Stomach (tissue), 4 donors: ENCODE results near the gene TMC4.

Source experiments
- POLR2A ChIP-seq, 4 donors: fragments of 450-650 bp; IDR thresholded peaks; one replicate each; pipeline ENCODE4 v1.6.1; 2016; ENCODE audit warnings: antibody characterized with exemption in 4 of 4, control low read depth in 2 of 4, mild to moderate bottlenecking in 1 of 4, moderate library complexity in 1 of 4
- POLR2AphosphoS5 ChIP-seq, 3 donors: sonication (generic); formaldehyde crosslinking; IDR thresholded peaks; one replicate each; pipeline ENCODE4 v1.6.1; 2016; ENCODE audit warnings: antibody characterized with exemption in 3 of 3
- TF ChIP-seq, protein P1 (sequence below), 7 experiments: fragments of 450-650 bp in 4 of 7; fragments of 200-600 bp in 3 of 7; sonication (generic) in 3 of 7; IDR thresholded peaks; one replicate each; pipeline ENCODE4 v1.5.1; 2016 to 2019; ENCODE audit warnings: antibody characterized with exemption in 7 of 7, control low read depth in 2 of 7, mild to moderate bottlenecking in 1 of 7

DNA sequence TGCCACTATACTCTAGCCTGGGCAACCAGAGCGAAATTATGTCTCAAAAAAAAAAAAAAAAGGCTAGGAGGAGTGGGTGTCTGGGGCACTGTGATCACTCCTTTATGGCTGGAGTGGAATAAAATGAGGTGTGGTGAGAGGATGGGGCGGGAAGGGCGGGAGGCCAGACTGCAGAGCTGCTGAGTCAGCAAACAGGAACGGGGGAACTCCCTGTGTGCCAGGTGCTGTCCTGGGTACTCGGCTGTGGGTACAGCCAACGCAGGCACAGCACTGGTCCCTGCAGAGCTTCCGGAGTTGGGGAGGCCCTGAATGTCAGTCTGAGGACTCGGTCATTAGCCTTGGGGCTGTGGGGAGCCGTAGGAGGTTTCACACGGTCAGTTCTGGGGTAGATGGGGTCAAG lies 51.7 kb downstream of the TMC4 start:
- TF ChIP-seq, protein P1, sequence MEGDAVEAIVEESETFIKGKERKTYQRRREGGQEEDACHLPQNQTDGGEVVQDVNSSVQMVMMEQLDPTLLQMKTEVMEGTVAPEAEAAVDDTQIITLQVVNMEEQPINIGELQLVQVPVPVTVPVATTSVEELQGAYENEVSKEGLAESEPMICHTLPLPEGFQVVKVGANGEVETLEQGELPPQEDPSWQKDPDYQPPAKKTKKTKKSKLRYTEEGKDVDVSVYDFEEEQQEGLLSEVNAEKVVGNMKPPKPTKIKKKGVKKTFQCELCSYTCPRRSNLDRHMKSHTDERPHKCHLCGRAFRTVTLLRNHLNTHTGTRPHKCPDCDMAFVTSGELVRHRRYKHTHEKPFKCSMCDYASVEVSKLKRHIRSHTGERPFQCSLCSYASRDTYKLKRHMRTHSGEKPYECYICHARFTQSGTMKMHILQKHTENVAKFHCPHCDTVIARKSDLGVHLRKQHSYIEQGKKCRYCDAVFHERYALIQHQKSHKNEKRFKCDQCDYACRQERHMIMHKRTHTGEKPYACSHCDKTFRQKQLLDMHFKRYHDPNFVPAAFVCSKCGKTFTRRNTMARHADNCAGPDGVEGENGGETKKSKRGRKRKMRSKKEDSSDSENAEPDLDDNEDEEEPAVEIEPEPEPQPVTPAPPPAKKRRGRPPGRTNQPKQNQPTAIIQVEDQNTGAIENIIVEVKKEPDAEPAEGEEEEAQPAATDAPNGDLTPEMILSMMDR (IDR thresholded peaks at IDR 0.05), result no peak
- no peak for TF ChIP-seq POLR2A (IDR thresholded peaks at IDR 0.05)
- no peak for TF ChIP-seq POLR2AphosphoS5 (IDR thresholded peaks at IDR 0.05)
